Body of pancreas (tissue), 4 donors: Measurements from ENCODE around the gene LAMA2.

Experiments
- POLR2A ChIP-seq, 3 donors: fragments of 450-650 bp; IDR thresholded peaks; one replicate each; pipeline ENCODE4 v1.6.1; 2016; ENCODE audit warnings: antibody characterized with exemption in 3 of 3, mild to moderate bottlenecking in 2 of 3
- TF ChIP-seq, protein P1 (sequence below), 7 experiments: fragments of 450-650 bp in 4 of 7; fragments of 200-600 bp in 3 of 7; sonication (generic) in 3 of 7; IDR thresholded peaks; one replicate each; pipeline ENCODE4 v1.5.1; 2016 to 2019; ENCODE audit warnings: antibody characterized with exemption in 7 of 7

DNA sequence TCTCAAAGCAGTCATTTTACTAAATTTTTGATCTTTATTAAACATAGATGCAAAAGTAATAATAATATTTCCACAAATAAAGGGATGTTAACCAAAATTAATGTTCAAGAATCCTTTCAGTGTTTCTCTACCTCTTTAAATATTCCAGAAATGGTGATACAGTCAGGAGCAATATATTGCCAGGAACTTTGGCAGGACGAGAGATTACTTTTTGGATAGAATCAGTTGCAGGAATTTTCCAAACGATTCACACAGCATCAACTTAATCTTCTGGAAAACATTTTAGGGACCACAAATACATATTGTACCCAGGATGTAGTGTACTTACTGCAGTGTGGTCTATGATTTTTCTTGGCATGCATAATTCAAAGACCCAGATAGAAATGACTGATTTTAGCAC, 125.7 kb downstream of the LAMA2 start:
- TF ChIP-seq, protein P1, sequence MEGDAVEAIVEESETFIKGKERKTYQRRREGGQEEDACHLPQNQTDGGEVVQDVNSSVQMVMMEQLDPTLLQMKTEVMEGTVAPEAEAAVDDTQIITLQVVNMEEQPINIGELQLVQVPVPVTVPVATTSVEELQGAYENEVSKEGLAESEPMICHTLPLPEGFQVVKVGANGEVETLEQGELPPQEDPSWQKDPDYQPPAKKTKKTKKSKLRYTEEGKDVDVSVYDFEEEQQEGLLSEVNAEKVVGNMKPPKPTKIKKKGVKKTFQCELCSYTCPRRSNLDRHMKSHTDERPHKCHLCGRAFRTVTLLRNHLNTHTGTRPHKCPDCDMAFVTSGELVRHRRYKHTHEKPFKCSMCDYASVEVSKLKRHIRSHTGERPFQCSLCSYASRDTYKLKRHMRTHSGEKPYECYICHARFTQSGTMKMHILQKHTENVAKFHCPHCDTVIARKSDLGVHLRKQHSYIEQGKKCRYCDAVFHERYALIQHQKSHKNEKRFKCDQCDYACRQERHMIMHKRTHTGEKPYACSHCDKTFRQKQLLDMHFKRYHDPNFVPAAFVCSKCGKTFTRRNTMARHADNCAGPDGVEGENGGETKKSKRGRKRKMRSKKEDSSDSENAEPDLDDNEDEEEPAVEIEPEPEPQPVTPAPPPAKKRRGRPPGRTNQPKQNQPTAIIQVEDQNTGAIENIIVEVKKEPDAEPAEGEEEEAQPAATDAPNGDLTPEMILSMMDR (IDR thresholded peaks at IDR 0.05), result no peak
- no peak for TF ChIP-seq POLR2A (IDR thresholded peaks at IDR 0.05)
